ENCODE data around the gene CDKAL1.

DNA sequence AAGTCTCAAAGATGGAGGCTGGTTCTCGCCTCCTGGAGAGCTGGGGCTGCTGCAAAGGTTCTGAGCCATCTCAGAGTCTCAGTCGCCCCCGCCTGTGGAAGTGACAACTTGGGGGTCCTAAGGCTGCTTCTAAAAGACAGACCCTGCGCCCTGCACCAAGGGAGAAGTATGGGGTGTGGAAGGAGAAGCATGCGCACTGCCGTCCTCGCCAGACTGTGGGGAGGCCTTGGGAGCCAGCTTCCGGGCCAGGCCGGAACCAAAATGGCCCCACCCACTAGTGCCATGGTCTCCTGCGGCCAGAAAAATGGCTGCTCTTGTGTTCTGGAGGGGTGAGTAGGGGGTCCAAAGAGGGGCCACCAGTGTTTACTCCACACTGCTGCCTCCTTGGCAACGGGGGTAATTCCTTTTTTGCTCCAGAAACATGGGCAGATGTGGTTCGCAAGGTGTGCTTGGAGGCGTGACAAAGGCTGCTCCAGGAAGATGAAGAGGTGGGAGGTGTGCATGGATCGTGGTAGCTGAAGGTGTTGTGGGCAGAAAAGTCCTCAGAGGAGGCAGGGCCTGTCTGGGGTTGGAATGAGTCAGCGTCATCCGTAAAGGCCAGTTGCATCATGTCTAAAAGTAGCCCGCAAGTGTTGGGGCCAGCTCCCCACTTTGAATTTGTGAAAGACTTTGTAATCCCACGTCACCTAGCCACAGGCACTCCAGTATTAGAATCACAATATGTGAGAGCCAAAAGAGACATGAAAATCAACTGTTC, 729.5 kb downstream of the CDKAL1 start:
- TF ChIP-seq, protein P1, sequence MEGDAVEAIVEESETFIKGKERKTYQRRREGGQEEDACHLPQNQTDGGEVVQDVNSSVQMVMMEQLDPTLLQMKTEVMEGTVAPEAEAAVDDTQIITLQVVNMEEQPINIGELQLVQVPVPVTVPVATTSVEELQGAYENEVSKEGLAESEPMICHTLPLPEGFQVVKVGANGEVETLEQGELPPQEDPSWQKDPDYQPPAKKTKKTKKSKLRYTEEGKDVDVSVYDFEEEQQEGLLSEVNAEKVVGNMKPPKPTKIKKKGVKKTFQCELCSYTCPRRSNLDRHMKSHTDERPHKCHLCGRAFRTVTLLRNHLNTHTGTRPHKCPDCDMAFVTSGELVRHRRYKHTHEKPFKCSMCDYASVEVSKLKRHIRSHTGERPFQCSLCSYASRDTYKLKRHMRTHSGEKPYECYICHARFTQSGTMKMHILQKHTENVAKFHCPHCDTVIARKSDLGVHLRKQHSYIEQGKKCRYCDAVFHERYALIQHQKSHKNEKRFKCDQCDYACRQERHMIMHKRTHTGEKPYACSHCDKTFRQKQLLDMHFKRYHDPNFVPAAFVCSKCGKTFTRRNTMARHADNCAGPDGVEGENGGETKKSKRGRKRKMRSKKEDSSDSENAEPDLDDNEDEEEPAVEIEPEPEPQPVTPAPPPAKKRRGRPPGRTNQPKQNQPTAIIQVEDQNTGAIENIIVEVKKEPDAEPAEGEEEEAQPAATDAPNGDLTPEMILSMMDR (IDR thresholded peaks at IDR 0.05), result no peak
- no peak for TF ChIP-seq POLR2A (IDR thresholded peaks at IDR 0.05; ENCODE audit: low read depth)

Measured in esophagus muscularis mucosa (tissue), 3 donors.